ENCODE results near the gene C9orf85. TPM values are rescaled to one million over a fixed set of nuclear protein-coding genes. Genes with fewer than 3 reads are reported as not detected.

The C9orf85 gene
- polyA plus RNA-seq, 1 donor from 2014 or later: 20.3 TPM

- Histone ChIP-seq H2AFZ (ENCODE audit: low read depth, low read length) (no peak overlapping the region), H3K9ac (ENCODE audit: low read length) (no peak overlapping the region), H3K36me3 (ENCODE audit: insufficient read depth, low read length) (no peaks in the 10 kb centered on the region), H3F3A (ENCODE audit: insufficient read depth, low read length, poor library complexity, severe bottlenecking) (no peaks in the 10 kb centered on the region), H3K4me3 (ENCODE audit: low read length) (no peak overlapping the region), H3K4me2 (ENCODE audit: low read length) (no peak overlapping the region), H4K20me1 (ENCODE audit: insufficient read depth) (no peaks in the 10 kb centered on the region), H3K27ac (ENCODE audit: low read length) (no peak overlapping the region), H3K79me2 (replicated peaks; ENCODE audit: insufficient read depth, low read length) (peaks cover 91% of the 10 kb centered on the region), H3K9me2 (ENCODE audit: insufficient read depth, low read length) (no peaks in the 10 kb centered on the region), H3K27me3 (ENCODE audit: insufficient read depth, low read depth, low read length) (no peaks in the 10 kb centered on the region), H3K9me3 (ENCODE audit: low read length) (peaks cover 4% of the 10 kb centered on the region)
- TF ChIP-seq RAD21 (conservative IDR thresholded peaks at IDR 0.05): no peak
- TF ChIP-seq, protein P1, sequence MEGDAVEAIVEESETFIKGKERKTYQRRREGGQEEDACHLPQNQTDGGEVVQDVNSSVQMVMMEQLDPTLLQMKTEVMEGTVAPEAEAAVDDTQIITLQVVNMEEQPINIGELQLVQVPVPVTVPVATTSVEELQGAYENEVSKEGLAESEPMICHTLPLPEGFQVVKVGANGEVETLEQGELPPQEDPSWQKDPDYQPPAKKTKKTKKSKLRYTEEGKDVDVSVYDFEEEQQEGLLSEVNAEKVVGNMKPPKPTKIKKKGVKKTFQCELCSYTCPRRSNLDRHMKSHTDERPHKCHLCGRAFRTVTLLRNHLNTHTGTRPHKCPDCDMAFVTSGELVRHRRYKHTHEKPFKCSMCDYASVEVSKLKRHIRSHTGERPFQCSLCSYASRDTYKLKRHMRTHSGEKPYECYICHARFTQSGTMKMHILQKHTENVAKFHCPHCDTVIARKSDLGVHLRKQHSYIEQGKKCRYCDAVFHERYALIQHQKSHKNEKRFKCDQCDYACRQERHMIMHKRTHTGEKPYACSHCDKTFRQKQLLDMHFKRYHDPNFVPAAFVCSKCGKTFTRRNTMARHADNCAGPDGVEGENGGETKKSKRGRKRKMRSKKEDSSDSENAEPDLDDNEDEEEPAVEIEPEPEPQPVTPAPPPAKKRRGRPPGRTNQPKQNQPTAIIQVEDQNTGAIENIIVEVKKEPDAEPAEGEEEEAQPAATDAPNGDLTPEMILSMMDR (IDR thresholded peaks at IDR 0.05; ENCODE audit: poor library complexity, severe bottlenecking): no peak
- TF ChIP-seq SMC3 (conservative IDR thresholded peaks at IDR 0.05; ENCODE audit: poor library complexity): no peak
- no peak for TF ChIP-seq EP300 (conservative IDR thresholded peaks at IDR 0.05; ENCODE audit: poor library complexity, severe bottlenecking)
- TF ChIP-seq MXI1 (conservative IDR thresholded peaks at IDR 0.05; ENCODE audit: poor library complexity, severe bottlenecking): no peak
- no peak for TF ChIP-seq TAF1 (IDR thresholded peaks at IDR 0.05; ENCODE audit: low read depth)
- no peak for TF ChIP-seq POLR2AphosphoS5 (IDR thresholded peaks at IDR 0.05)
- TF ChIP-seq REST (IDR thresholded peaks at IDR 0.05; ENCODE audit: borderline replicate concordance): no peak
- TF ChIP-seq EZH2 (IDR thresholded peaks at IDR 0.05; ENCODE audit: borderline replicate concordance, insufficient read depth, low read length, poor library complexity, severe bottlenecking): no peak
Measured at GRCh38 chr9:71887362-71887761, 24.1 kb upstream of the C9orf85 start.

DNA sequence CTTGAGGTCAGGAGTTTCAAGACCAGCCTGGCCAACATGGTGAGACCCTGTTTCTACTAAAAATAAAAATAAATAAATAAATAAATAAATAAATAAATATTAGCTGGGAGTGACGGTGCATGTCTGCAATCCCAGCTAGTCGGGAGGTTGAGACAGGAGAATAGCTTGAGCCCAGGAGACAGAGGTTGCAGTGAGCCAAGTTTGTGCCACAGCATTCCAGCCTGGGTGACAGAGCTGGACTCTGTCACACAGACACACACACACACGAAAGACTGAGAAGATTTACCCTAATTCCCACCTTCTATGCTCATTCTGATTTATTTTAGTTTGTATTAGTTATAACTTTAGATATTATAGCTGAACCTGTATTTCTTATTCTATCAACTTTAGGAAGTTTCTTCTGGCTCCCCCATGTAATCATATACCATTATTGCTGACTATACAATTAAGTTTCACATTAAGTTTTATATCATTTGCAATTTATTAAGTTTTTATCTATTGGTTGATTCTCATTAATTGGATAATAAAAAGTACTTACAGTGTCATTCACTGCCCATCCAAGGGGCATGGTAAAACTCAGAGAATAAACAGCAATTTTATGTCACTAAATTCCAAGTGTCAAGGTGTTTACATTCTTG, 21.3 kb upstream of the C9orf85 start:
- no peaks in the 10 kb centered on the region for H4K20me1 ChIP-seq (ENCODE audit: insufficient read depth)
- H3K9me3 ChIP-seq (ENCODE audit: low read length): no peaks in the 10 kb centered on the region
- H3K79me2 ChIP-seq (replicated peaks; ENCODE audit: insufficient read depth, low read length): peaks cover 93% of the 10 kb centered on the region

More for the DNA sequence above, 21.3 kb upstream of the C9orf85 start:
- H3K27me3 ChIP-seq (ENCODE audit: insufficient read depth, low read depth, low read length): no peaks in the 10 kb centered on the region
- no peaks in the 10 kb centered on the region for H3K9me2 ChIP-seq (ENCODE audit: insufficient read depth, low read length)
- no peak overlapping the region for H3K27ac ChIP-seq (ENCODE audit: low read length)
- H3K36me3 ChIP-seq (ENCODE audit: insufficient read depth, low read length): no peaks in the 10 kb centered on the region
- H3K4me3 ChIP-seq (ENCODE audit: low read length): no peak overlapping the region
- H3F3A ChIP-seq (ENCODE audit: insufficient read depth, low read length, poor library complexity, severe bottlenecking): no peaks in the 10 kb centered on the region
- H3K9ac ChIP-seq (ENCODE audit: low read length): no peak overlapping the region
- TF ChIP-seq TAF1 (IDR thresholded peaks at IDR 0.05; ENCODE audit: low read depth): no peak
- TF ChIP-seq, protein P1 (IDR thresholded peaks at IDR 0.05; ENCODE audit: poor library complexity, severe bottlenecking): no peak
- TF ChIP-seq EZH2 (IDR thresholded peaks at IDR 0.05; ENCODE audit: borderline replicate concordance, insufficient read depth, low read length, poor library complexity, severe bottlenecking): no peak
- no peak for TF ChIP-seq POLR2AphosphoS5 (IDR thresholded peaks at IDR 0.05)
- TF ChIP-seq RAD21 (conservative IDR thresholded peaks at IDR 0.05): no peak
- TF ChIP-seq EP300 (conservative IDR thresholded peaks at IDR 0.05; ENCODE audit: poor library complexity, severe bottlenecking): no peak
- no peak for TF ChIP-seq MXI1 (conservative IDR thresholded peaks at IDR 0.05; ENCODE audit: poor library complexity, severe bottlenecking)
- no peak overlapping the region for H3K4me2 ChIP-seq (ENCODE audit: low read length)
- no peak overlapping the region for H2AFZ ChIP-seq (ENCODE audit: low read depth, low read length)

All from neural cell (in vitro differentiated cells).